HCT116 (cell line): Measurements from ENCODE around the gene ROCK1. TPM values are rescaled to one million over a fixed set of nuclear protein-coding genes. Genes with fewer than 3 reads are reported as not detected.

ENCODE experiments used
- ATAC-seq: fragments of 200-7000 bp; cut with Tn5 transposase; 2 replicates; pipeline ENCODE4 v1.9.1; 2020; ENCODE audit warnings: mild to moderate bottlenecking, moderate library complexity
- BruUV-seq: library from RNA; stranded (reverse); fragments of 400-500 nt; replicated peaks from 2 replicates; lab custom pipeline; 2021; lab: Mats Ljungman, UMichigan
- CTCF ChIA-PET: fragments of 300-600 bp; sonication (Branson Sonifier 250); formaldehyde crosslinking; loops from one replicate; lab custom pipeline; 2021; ENCODE audit warnings: antibody characterized with exemption; lab: Charles Lee
- POLR2A ChIA-PET: fragments of 300-600, 350-600 bp; sonication (Branson Sonifier 250); formaldehyde crosslinking; loops from one replicate; lab custom pipeline; 2021; ENCODE audit warnings: antibody characterized with exemption; lab: Charles Lee
- RAD21 ChIA-PET, 2 experiments: fragments of 300-600 bp; sonication (Branson Sonifier 250); formaldehyde crosslinking; loops; one replicate each; lab custom pipeline; 2023; ENCODE audit warnings: low total read pairs in 2 of 2; ENCODE audit not compliant: uncharacterized antibody in 2 of 2, unreplicated experiment in 2 of 2, low non-redundant PET in 1 of 2; lab: Charles Lee
- DNase-seq: peaks from one replicate; pipeline ENCODE4 v3.0.0-alpha.2; 2010; ENCODE audit warnings: low read depth, low spot score
- H2AFZ ChIP-seq: fragments of 200-600 bp; shearing (Covaris generic), sonication (generic); 2 replicates; pipeline ENCODE4 v1.6.1; 2017; ENCODE audit warnings: low read depth, mixed run types, mixed read lengths, antibody characterized with exemption, low read length; ENCODE audit not compliant: poor library complexity, severe bottlenecking
- H3K27ac ChIP-seq: 2 replicates; pipeline ENCODE4 v1.5.1; 2012; ENCODE audit warnings: low read depth, low read length
- H3K27me3 ChIP-seq: fragments of 200-600 bp; sonication (generic); 2 replicates; pipeline ENCODE4 v1.6.1; 2016; ENCODE audit warnings: mixed run types, low read length, mixed read lengths; ENCODE audit not compliant: insufficient read depth
- H3K36me3 ChIP-seq, 2 experiments: fragments of 200-500 bp in 1 of 2; fragments of 200-600 bp in 1 of 2; sonication (Bioruptor generic) in 1 of 2; sonication (generic) in 1 of 2; 2 replicates each; pipeline versions ENCODE4 v1.5.1 to v1.6.1; 2014 to 2016; ENCODE audit warnings: low read length in 2 of 2, inconsistent platforms in 1 of 2, mixed read lengths in 1 of 2, mixed run types in 1 of 2; ENCODE audit not compliant: insufficient read depth in 2 of 2, control insufficient read depth in 1 of 2
- H3K4me1 ChIP-seq, 2 experiments: fragments of 200-600 bp in 1 of 2; sonication (generic) in 1 of 2; 2 replicates each; pipeline versions ENCODE4 v1.5.1 to v1.6.1; 2012 to 2017; ENCODE audit warnings: low read length in 2 of 2, inconsistent platforms in 1 of 2, mild to moderate bottlenecking in 1 of 2, mixed read lengths in 1 of 2, mixed run types in 1 of 2, moderate library complexity in 1 of 2; ENCODE audit not compliant: insufficient read depth in 2 of 2, control insufficient read depth in 1 of 2
- H3K4me2 ChIP-seq: fragments of 200-600 bp; sonication (generic); 2 replicates; pipeline ENCODE4 v1.6.1; 2017; ENCODE audit warnings: mixed run types, low read length, mixed read lengths
- H3K4me3 ChIP-seq, 2 experiments: fragments of 200-600 bp in 1 of 2; sonication (generic) in 1 of 2; replicated peaks in 1 of 2; 2 replicates each; pipeline ENCODE4 v1.5.1; 2011 to 2016; ENCODE audit warnings: low read length in 2 of 2, control low read depth in 1 of 2, low read depth in 1 of 2, mild to moderate bottlenecking in 1 of 2, mixed read lengths in 1 of 2, mixed run types in 1 of 2
- H3K79me2 ChIP-seq: fragments of 200-600 bp; sonication (generic); 2 replicates; pipeline ENCODE4 v1.6.1; 2017; ENCODE audit warnings: mild to moderate bottlenecking, mixed run types, low read length, moderate library complexity, mixed read lengths; ENCODE audit not compliant: insufficient read depth
- H3K9ac ChIP-seq: fragments of 200-600 bp; sonication (generic); 2 replicates; pipeline ENCODE4 v1.6.1; 2016; ENCODE audit warnings: low read length, mixed read lengths
- H3K9me2 ChIP-seq: fragments of 200-600 bp; sonication (generic), shearing (Covaris generic); 2 replicates; pipeline ENCODE4 v1.6.1; 2017; ENCODE audit warnings: mixed run types, mild to moderate bottlenecking, moderate library complexity; ENCODE audit not compliant: insufficient read depth
- H3K9me3 ChIP-seq, 2 experiments: fragments of 200-500 bp in 1 of 2; fragments of 200-600 bp in 1 of 2; sonication (Bioruptor generic) in 1 of 2; sonication (generic) in 1 of 2; 2 replicates each; pipeline ENCODE4 v1.6.1; 2014 to 2017; ENCODE audit warnings: low read length in 2 of 2, mixed read lengths in 2 of 2, inconsistent platforms in 1 of 2, low read depth in 1 of 2, mild to moderate bottlenecking in 1 of 2, mixed run types in 1 of 2, moderate library complexity in 1 of 2; ENCODE audit not compliant: control insufficient read depth in 1 of 2, insufficient read depth in 1 of 2
- H4K20me1 ChIP-seq: fragments of 200-600 bp; sonication (generic), shearing (Covaris generic); 2 replicates; pipeline ENCODE4 v1.6.1; 2017; ENCODE audit warnings: mixed run types, mild to moderate bottlenecking, moderate library complexity; ENCODE audit not compliant: insufficient read depth
- ATF3 ChIP-seq: IDR thresholded peaks from 2 replicates; pipeline ENCODE4 v1.6.1; 2012
- CBX3 ChIP-seq: IDR thresholded peaks from 2 replicates; pipeline ENCODE4 v1.6.1; 2012; ENCODE audit warnings: low read depth
- CEBPB ChIP-seq: IDR thresholded peaks from 2 replicates; pipeline ENCODE4 v1.6.1; 2012; ENCODE audit warnings: low read depth
- CTCF ChIP-seq, 3 experiments: fragments of 200-600 bp in 1 of 3; sonication (generic) in 1 of 3; IDR thresholded peaks in 2 of 3; conservative IDR thresholded peaks in 1 of 3; 2 replicates each; pipeline ENCODE4 v1.5.1; 2012 to 2017; ENCODE audit warnings: low read depth in 2 of 3, low read length in 2 of 3, antibody characterized with exemption in 1 of 3, borderline replicate concordance in 1 of 3, control low read depth in 1 of 3, mild to moderate bottlenecking in 1 of 3, mixed read lengths in 1 of 3, mixed run types in 1 of 3, moderate library complexity in 1 of 3; ENCODE audit not compliant: insufficient read depth in 1 of 3
- EGR1 ChIP-seq: IDR thresholded peaks from 2 replicates; pipeline ENCODE4 v1.6.1; 2012; ENCODE audit warnings: low read depth
- ELF1 ChIP-seq: IDR thresholded peaks from 2 replicates; pipeline ENCODE4 v1.6.1; 2012; ENCODE audit warnings: low read depth, borderline replicate concordance
- EZH2phosphoT487 ChIP-seq: fragments of 200-600 bp; IDR thresholded peaks from 2 replicates; pipeline ENCODE4 v1.6.1; 2018; ENCODE audit warnings: antibody characterized with exemption, borderline replicate concordance
- FOSL1 ChIP-seq: IDR thresholded peaks from 2 replicates; pipeline ENCODE4 v1.6.1; 2012; ENCODE audit warnings: low read depth
- JUND ChIP-seq: IDR thresholded peaks from 2 replicates; pipeline ENCODE4 v1.6.1; 2012
- MAX ChIP-seq: IDR thresholded peaks from 2 replicates; pipeline ENCODE4 v1.6.1; 2012
- POLR2AphosphoS5 ChIP-seq: IDR thresholded peaks from 2 replicates; pipeline ENCODE4 v1.6.1; 2011; ENCODE audit warnings: mild to moderate bottlenecking, low read depth, low read length, moderate library complexity
- RAD21 ChIP-seq: IDR thresholded peaks from 2 replicates; pipeline ENCODE4 v1.6.1; 2012; ENCODE audit warnings: low read depth, mild to moderate bottlenecking
- SP1 ChIP-seq: IDR thresholded peaks from 2 replicates; pipeline ENCODE4 v1.6.1; 2012; ENCODE audit warnings: low read depth
- SRF ChIP-seq: IDR thresholded peaks from 2 replicates; pipeline ENCODE4 v1.6.1; 2012; ENCODE audit warnings: low read depth
- TCF7L2 ChIP-seq: IDR thresholded peaks from 2 replicates; pipeline ENCODE4 v1.7.0; 2011; ENCODE audit warnings: borderline replicate concordance, inconsistent platforms; ENCODE audit not compliant: insufficient read depth, insufficient read length; ENCODE audit errors: extremely low read depth
- ZBTB33 ChIP-seq: IDR thresholded peaks from 2 replicates; pipeline ENCODE4 v1.6.1; 2011; ENCODE audit warnings: mild to moderate bottlenecking, low read length, moderate library complexity; ENCODE audit not compliant: insufficient replicate concordance; ENCODE audit errors: extremely low read depth
- ZFX ChIP-seq: fragments of 450-650 bp; IDR thresholded peaks from 2 replicates; pipeline ENCODE4 v1.6.1; 2017
- ZNF274 ChIP-seq: fragments of 200-500 bp; sonication (Bioruptor generic); IDR thresholded peaks from 2 replicates; pipeline ENCODE4 v1.6.1; 2014; ENCODE audit warnings: mild to moderate bottlenecking, low read depth, low read length, inconsistent platforms
- intact Hi-C: fragments of 100-400 bp; cut with micrococcal nuclease; formaldehyde crosslinking; loops from 2 replicates; pipeline ENCODE4 v1.10.0; 2022
- total RNA-seq: library from RNA; stranded (reverse); gene quantifications from one replicate; pipeline ENCODE4 v1.2.1, GENCODE V29; 2021; ENCODE audit not compliant: unreplicated experiment

Gene ROCK1
- total RNA-seq, 1 experiment from 2014 or later = 38.1 TPM

- no peaks in the 10 kb centered on the region for H3K9me3 ChIP-seq
- no peak for ATAC-seq
- no peak for TF ChIP-seq CTCF (IDR thresholded peaks at IDR 0.05 in 2 of 3, conservative IDR thresholded peaks at IDR 0.05 in 1 of 3; ENCODE audit: borderline replicate concordance in 1 of 3, insufficient read depth in 1 of 3, low read depth in 2 of 3, low read length in 2 of 3)
- TF ChIP-seq ZNF274 = no peak
- no peak for TF ChIP-seq MAX
- no peak for TF ChIP-seq JUND
- TF ChIP-seq SRF = no peak
- no peak for TF ChIP-seq CBX3
- no peak for TF ChIP-seq SP1
- TF ChIP-seq POLR2AphosphoS5 = no peak
- no peak for TF ChIP-seq ATF3
- no peak for TF ChIP-seq CEBPB
- no peak for TF ChIP-seq ZFX
- TF ChIP-seq EGR1 = no peak
- no peak for TF ChIP-seq RAD21
- TF ChIP-seq ZBTB33 = no peak
- no peak for TF ChIP-seq ELF1
- TF ChIP-seq EZH2phosphoT487 = no peak
- TF ChIP-seq FOSL1 = no peak
- TF ChIP-seq TCF7L2 = no peak
- TF ChIP-seq, all 23 proteins: peak for 0
- no TSS peak for BruUV-seq
- Histone ChIP-seq H3K27ac (no peak overlapping the region), H3K4me2 (no peak overlapping the region), H3K4me3 (no peak overlapping the region), H3K36me3 (no peaks in the 10 kb centered on the region), H3K9me2 (no peaks in the 10 kb centered on the region), H3K27me3 (no peaks in the 10 kb centered on the region), H3K9ac (no peak overlapping the region), H4K20me1 (peaks cover 24% of the 10 kb centered on the region; the same call in 1 of the 2 replicates), H3K79me2 (peaks cover 75% of the 10 kb centered on the region), H2AFZ (no peak overlapping the region), H3K4me1 (peaks cover 25 to 26% of the 10 kb centered on the region in 2 experiments)
- RAD21 ChIA-PET = no interaction called here
- DNase-seq = no peak
- CTCF ChIA-PET = no interaction called here
- intact Hi-C loops = no loop called here
- POLR2A ChIA-PET = no interaction called here
Observed at GRCh38 chr18:21071071-21071470, 40.5 kb downstream of the ROCK1 start.
